ENCODE results near the gene ADARB2. TPM values are rescaled to one million over a fixed set of nuclear protein-coding genes. Genes with fewer than 3 reads are reported as not detected.
"Not testable (repeated sequence)": the region's sequence is repeated elsewhere in the genome, so short reads cannot be mapped to it uniquely, and the experiment has no call there.

Gene ADARB2
- total and polyA plus RNA-seq, 2 experiments from 2014 or later = not detected

DNA sequence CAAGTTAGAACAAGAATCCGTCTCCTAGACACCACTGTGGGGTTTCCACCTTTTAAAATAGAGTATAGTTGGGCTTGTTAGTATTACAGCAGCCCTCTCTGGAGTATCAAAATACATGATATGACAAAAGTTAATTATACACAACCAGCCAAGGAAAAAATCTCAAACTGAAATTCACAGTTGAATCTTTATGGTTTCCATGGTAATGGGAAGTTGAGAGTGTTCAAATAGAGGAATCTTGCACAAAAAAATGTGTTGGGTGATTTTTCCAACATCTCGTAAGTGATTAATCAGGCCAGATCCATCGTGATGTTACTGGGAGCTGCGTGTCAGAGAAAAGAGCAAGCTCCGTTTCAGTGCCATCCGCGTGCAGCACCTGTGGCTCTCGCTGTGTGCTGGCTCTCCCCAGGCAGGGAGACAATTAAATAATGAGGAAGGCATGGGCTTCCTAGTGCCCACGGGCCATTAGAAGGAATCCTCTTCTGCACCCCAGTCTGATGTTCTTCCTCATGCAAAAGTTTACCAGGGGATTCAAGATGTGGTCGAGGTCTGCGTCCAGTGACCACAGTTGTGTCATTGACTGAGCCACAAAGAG is 41.1 kb upstream of the ADARB2 start:
- in situ Hi-C loops (cut with MboI) = no loop called here
- Histone ChIP-seq H3K27ac (no peak overlapping the region), H3K9ac (no peak overlapping the region), H3K4me2 (ENCODE audit: unreplicated experiment) (no peak overlapping the region), H3F3A (ENCODE audit: insufficient read depth) (no peaks in the 10 kb centered on the region), H4K20me1 (ENCODE audit: insufficient read depth) (no peaks in the 10 kb centered on the region), H3K4me1 (ENCODE audit: insufficient read depth) (no peaks in the 10 kb centered on the region), H3K36me3 (ENCODE audit: low read depth) (no peaks in the 10 kb centered on the region), H3K79me2 (ENCODE audit: insufficient read depth) (no peaks in the 10 kb centered on the region), H3K27me3 (replicated peaks; ENCODE audit: insufficient read depth) (no peaks in the 10 kb centered on the region), H2AFZ (no peak overlapping the region), H3K9me3 (ENCODE audit: low read depth) (no peaks in the 10 kb centered on the region), H3K9me2 (ENCODE audit: insufficient read depth) (no peaks in the 10 kb centered on the region), H3K4me3 (no peak overlapping the region)
- no peak for DNase-seq
- TF ChIP-seq EZH2 (IDR thresholded peaks at IDR 0.05; ENCODE audit: insufficient read depth, poor library complexity, severe bottlenecking) (no peak), EZH2phosphoT487 (IDR thresholded peaks at IDR 0.05; ENCODE audit: insufficient read depth, low read depth) (no peak)
- 34 to 41% methylated on average over 11 of the region's 11 CpGs for WGBS, 2 experiments (ENCODE audit: low coverage in 1 of 2, low lambda C conversion rate in 2 of 2, missing lambda C conversion rate in 2 of 2)

DNA sequence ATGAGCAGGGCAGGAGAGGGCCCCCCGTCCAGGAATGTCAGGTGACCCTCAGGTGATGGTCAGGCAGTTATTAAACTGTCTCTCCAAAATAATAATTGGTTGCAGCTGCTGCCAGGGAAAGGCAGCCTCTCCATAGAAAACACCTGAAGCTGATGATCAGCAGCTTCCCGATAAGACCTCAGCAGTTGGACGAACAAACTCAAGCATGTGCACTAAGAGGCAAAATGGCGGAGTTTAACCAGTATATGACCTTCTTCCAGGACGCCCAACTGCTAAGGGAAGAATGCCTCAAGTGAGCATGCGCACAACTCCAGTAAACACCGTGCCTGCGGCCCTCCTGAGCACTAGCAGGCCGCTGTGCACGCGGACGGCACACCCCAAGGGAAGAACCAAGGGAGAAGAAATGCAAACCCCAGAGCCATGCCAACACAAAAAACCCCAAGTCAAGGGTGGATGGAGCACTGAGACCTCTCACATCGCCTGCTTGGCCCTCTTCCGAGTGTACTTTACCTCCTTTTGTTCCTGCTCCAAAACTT is 38.9 kb upstream of the ADARB2 start:
- H3K4me3 ChIP-seq = no peak overlapping the region
- 41 to 58% methylated on average over 13 to 14 of the region's 14 CpGs for WGBS, 2 experiments (ENCODE audit: low coverage in 1 of 2, low lambda C conversion rate in 2 of 2, missing lambda C conversion rate in 2 of 2)
- no peak overlapping the region for H2AFZ ChIP-seq
- H3K4me2 ChIP-seq (ENCODE audit: unreplicated experiment) = no peak overlapping the region
- in situ Hi-C loops (cut with MboI) = no loop called here
- no peaks in the 10 kb centered on the region for H3K9me2 ChIP-seq (ENCODE audit: insufficient read depth)
- H3K4me1 ChIP-seq (ENCODE audit: insufficient read depth) = no peaks in the 10 kb centered on the region
- H3K79me2 ChIP-seq (ENCODE audit: insufficient read depth) = no peaks in the 10 kb centered on the region
- TF ChIP-seq EZH2phosphoT487 (IDR thresholded peaks at IDR 0.05; ENCODE audit: insufficient read depth, low read depth) (no peak), EZH2 (IDR thresholded peaks at IDR 0.05; ENCODE audit: insufficient read depth, poor library complexity, severe bottlenecking) (no peak)
- H3K27me3 ChIP-seq (replicated peaks; ENCODE audit: insufficient read depth) = no peaks in the 10 kb centered on the region
- DNase-seq = no peak
- no peak overlapping the region for H3K9ac ChIP-seq
- H3K36me3 ChIP-seq (ENCODE audit: low read depth) = no peaks in the 10 kb centered on the region
- no peaks in the 10 kb centered on the region for H3F3A ChIP-seq (ENCODE audit: insufficient read depth)
- no peaks in the 10 kb centered on the region for H3K9me3 ChIP-seq (ENCODE audit: low read depth)
- H3K27ac ChIP-seq = no peak overlapping the region
- H4K20me1 ChIP-seq (ENCODE audit: insufficient read depth) = no peaks in the 10 kb centered on the region

DNA sequence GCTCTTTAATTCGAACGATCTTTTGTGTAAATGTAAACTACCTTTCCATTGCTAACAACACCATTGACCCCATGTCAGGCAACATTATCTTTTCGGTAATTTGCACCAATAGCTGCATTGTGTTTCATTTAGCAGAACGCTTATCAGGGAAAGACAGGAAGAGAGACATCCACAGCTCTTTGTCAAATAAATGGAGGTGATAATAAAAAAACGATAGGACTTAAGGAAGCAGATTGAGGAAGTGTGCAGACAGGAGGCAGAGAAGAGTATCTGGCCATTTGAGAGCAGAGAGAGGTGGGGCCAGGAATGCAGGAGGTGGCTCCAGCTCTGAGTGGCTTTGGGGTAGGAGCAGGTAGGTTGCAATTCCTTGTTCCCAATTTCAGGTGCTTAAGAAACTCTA is 37.5 kb upstream of the ADARB2 start:
- in situ Hi-C loops (cut with MboI) = no loop called here
- H3K9me2 ChIP-seq (ENCODE audit: insufficient read depth) = no peaks in the 10 kb centered on the region
- H3K9me3 ChIP-seq (ENCODE audit: low read depth) = no peaks in the 10 kb centered on the region
- H3K4me2 ChIP-seq (ENCODE audit: unreplicated experiment) = no peak overlapping the region
- H3K27me3 ChIP-seq (replicated peaks; ENCODE audit: insufficient read depth) = no peaks in the 10 kb centered on the region
- H3K9ac ChIP-seq = no peak overlapping the region
- DNase-seq = no peak
- H3K27ac ChIP-seq = no peak overlapping the region
- no peaks in the 10 kb centered on the region for H3K36me3 ChIP-seq (ENCODE audit: low read depth)
- no peaks in the 10 kb centered on the region for H4K20me1 ChIP-seq (ENCODE audit: insufficient read depth)
- no peak overlapping the region for H2AFZ ChIP-seq
- no peaks in the 10 kb centered on the region for H3F3A ChIP-seq (ENCODE audit: insufficient read depth)
- TF ChIP-seq EZH2phosphoT487 (IDR thresholded peaks at IDR 0.05; ENCODE audit: insufficient read depth, low read depth) (no peak), EZH2 (IDR thresholded peaks at IDR 0.05; ENCODE audit: insufficient read depth, poor library complexity, severe bottlenecking) (no peak)
- no peak overlapping the region for H3K4me3 ChIP-seq
- no peaks in the 10 kb centered on the region for H3K4me1 ChIP-seq (ENCODE audit: insufficient read depth)
- no peaks in the 10 kb centered on the region for H3K79me2 ChIP-seq (ENCODE audit: insufficient read depth)
- 19 to 32% methylated on average over 5 of the region's 5 CpGs for WGBS, 2 experiments (ENCODE audit: low coverage in 1 of 2, low lambda C conversion rate in 2 of 2, missing lambda C conversion rate in 2 of 2)

DNA sequence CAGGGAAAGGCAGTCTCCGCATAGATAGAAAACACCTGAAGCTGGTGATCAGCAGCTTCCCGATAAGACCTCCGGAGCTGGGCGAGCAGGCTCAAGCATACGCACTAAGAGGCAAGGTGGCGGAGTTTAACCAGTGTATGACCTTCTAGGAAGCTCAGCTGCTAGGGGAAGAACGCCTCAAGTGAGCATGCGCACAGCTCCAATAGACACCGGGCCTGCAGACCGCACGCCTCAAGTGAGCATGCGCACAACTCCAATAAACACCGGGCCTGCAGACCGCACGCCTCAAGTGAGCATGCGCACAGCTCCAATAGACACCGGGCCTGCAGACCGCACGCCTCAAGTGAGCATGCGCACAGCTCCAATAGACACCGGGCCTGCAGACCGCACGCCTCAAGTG is 35.9 kb upstream of the ADARB2 start:
- WGBS, 2 experiments (ENCODE audit: low coverage in 1 of 2, low lambda C conversion rate in 2 of 2, missing lambda C conversion rate in 2 of 2) = 79 to 80% methylated on average over 14 to 15 of the region's 23 CpGs
- H3K27me3 ChIP-seq (replicated peaks; ENCODE audit: insufficient read depth); H3K27ac ChIP-seq; H3K4me3 ChIP-seq; H4K20me1 ChIP-seq (ENCODE audit: insufficient read depth); DNase-seq; H3F3A ChIP-seq (ENCODE audit: insufficient read depth); H3K4me2 ChIP-seq (ENCODE audit: unreplicated experiment); H3K79me2 ChIP-seq (ENCODE audit: insufficient read depth); H3K36me3 ChIP-seq (ENCODE audit: low read depth); H3K4me1 ChIP-seq (ENCODE audit: insufficient read depth); H3K9me3 ChIP-seq (ENCODE audit: low read depth); in situ Hi-C loops (cut with MboI); H3K9me2 ChIP-seq (ENCODE audit: insufficient read depth); H3K9ac ChIP-seq; H2AFZ ChIP-seq: not testable (repeated sequence)

DNA sequence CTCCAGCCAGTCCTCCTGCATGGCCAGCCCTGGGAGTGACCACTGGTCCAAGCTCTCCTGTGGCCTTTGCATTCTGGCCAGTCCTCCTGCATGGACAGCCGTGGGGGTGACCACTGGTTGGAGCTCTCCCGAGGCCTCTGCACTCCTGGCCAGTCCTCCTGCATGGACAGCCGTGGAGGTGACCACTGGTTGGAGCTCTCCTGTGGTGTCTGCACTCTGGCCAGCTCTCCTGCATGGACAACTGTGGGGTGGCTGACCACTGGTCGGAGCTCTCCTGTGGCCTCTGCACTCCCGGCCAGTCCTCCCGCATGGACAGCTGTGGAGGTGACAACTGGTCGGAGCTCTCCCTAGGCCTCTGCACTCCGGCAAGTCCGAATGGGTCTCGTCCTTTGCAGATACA is 28.7 kb upstream of the ADARB2 start:
- WGBS, 2 experiments (ENCODE audit: low coverage in 1 of 2, low lambda C conversion rate in 2 of 2, missing lambda C conversion rate in 2 of 2) = 28 to 35% methylated on average over 10 of the region's 10 CpGs
- no peak for TF ChIP-seq EZH2 (IDR thresholded peaks at IDR 0.05; ENCODE audit: insufficient read depth, poor library complexity, severe bottlenecking)
- TF ChIP-seq EZH2phosphoT487 (IDR thresholded peaks at IDR 0.05; ENCODE audit: insufficient read depth, low read depth) = no peak
- Histone ChIP-seq H3K9ac (no peak overlapping the region), H4K20me1 (ENCODE audit: insufficient read depth) (no peaks in the 10 kb centered on the region), H3K4me1 (ENCODE audit: insufficient read depth) (no peaks in the 10 kb centered on the region), H3K27ac (no peak overlapping the region), H3K36me3 (ENCODE audit: low read depth) (no peaks in the 10 kb centered on the region), H3F3A (ENCODE audit: insufficient read depth) (no peaks in the 10 kb centered on the region), H3K27me3 (replicated peaks; ENCODE audit: insufficient read depth) (no peaks in the 10 kb centered on the region), H3K9me2 (ENCODE audit: insufficient read depth) (no peaks in the 10 kb centered on the region), H2AFZ (no peak overlapping the region), H3K9me3 (ENCODE audit: low read depth) (no peaks in the 10 kb centered on the region), H3K79me2 (ENCODE audit: insufficient read depth) (no peaks in the 10 kb centered on the region), H3K4me2 (ENCODE audit: unreplicated experiment) (no peak overlapping the region), H3K4me3 (no peak overlapping the region)
- in situ Hi-C loops (cut with MboI) = no loop called here
- DNase-seq = no peak
